Gastroesophageal sphincter (tissue), 4 donors: ENCODE measurements around the gene SPATA16. TPM values are rescaled to one million over a fixed set of nuclear protein-coding genes. Genes with fewer than 3 reads are reported as not detected.

ENCODE experiments used
- ATAC-seq: fragments of 150-250 bp; one replicate; pipeline ENCODE4 v1.9.1; 2016; ENCODE audit warnings: mild to moderate bottlenecking, moderate library complexity
- H3K27ac ChIP-seq, 4 donors: fragments of 200-600 bp; sonication (generic) in 3 of 4; 1 replicate in 3 of 4; 2 replicates in 1 of 4; pipeline ENCODE4 v1.5.1; 2016 to 2019
- H3K27me3 ChIP-seq: fragments of 200-600 bp; sonication (generic); one replicate; pipeline ENCODE4 v1.5.1; 2019
- H3K36me3 ChIP-seq, 2 donors: fragments of 200-600 bp; sonication (generic); one replicate each; pipeline ENCODE4 v1.5.1; 2019; ENCODE audit warnings: control low read depth in 1 of 2
- H3K4me1 ChIP-seq, 3 donors: fragments of 200-600 bp; sonication (generic); 1 replicate in 2 of 3; 2 replicates in 1 of 3; pipeline ENCODE4 v1.5.1; 2016 to 2019; ENCODE audit warnings: control low read depth in 2 of 3
- H3K4me3 ChIP-seq, 2 donors: fragments of 200-600 bp; sonication (generic); one replicate each; pipeline ENCODE4 v1.5.1; 2019; ENCODE audit warnings: mild to moderate bottlenecking in 1 of 2, moderate library complexity in 1 of 2
- H3K9me3 ChIP-seq, 3 donors: fragments of 200-600 bp; sonication (generic); one replicate each; pipeline ENCODE4 v1.5.1; 2017 to 2019; ENCODE audit warnings: control low read depth in 2 of 3
- CTCF ChIP-seq, 4 experiments: fragments of 200-600 bp in 2 of 4; fragments of 450-650 bp in 2 of 4; sonication (generic) in 1 of 4; IDR thresholded peaks; one replicate each; pipeline ENCODE4 v1.5.1; 2017 to 2019; ENCODE audit warnings: antibody characterized with exemption in 4 of 4, mild to moderate bottlenecking in 2 of 4, moderate library complexity in 2 of 4
- EP300 ChIP-seq: sonication (generic); formaldehyde crosslinking; IDR thresholded peaks from one replicate; pipeline ENCODE4 v1.6.1; 2017; ENCODE audit warnings: antibody characterized with exemption, mild to moderate bottlenecking
- POLR2A ChIP-seq, 2 donors: fragments of 450-650 bp; IDR thresholded peaks; one replicate each; pipeline ENCODE4 v1.6.1; 2017; ENCODE audit warnings: antibody characterized with exemption in 2 of 2, mild to moderate bottlenecking in 2 of 2, moderate library complexity in 1 of 2
- POLR2AphosphoS5 ChIP-seq: sonication (generic); formaldehyde crosslinking; IDR thresholded peaks from one replicate; pipeline ENCODE4 v1.6.1; 2017; ENCODE audit warnings: antibody characterized with exemption
- WGBS, 2 donors: methylation state at CpG; one replicate each; pipeline ENCODE4 v1.1.5; 2018; ENCODE audit warnings: low coverage in 1 of 2; 5-methylcytosine and 5-hydroxymethylcytosine counted together
- total RNA-seq, 4 donors: library from RNA; depleted of rRNA; stranded (reverse); fragments of >200 nt; gene quantifications; one replicate each; pipeline ENCODE4 v1.1.0, GENCODE V29; 2016

The SPATA16 gene
- total RNA-seq, 4 donors from 2014 or later = not detected

GRCh38 chr3:172859041-172859440 lies 282.0 kb downstream of the SPATA16 start:
- peaks cover 0 to 6% (median 0%) of the 10 kb centered on the region in 3 donors for H3K9me3 ChIP-seq
- no peaks in the 10 kb centered on the region for H3K4me1 ChIP-seq
- H3K4me3 ChIP-seq = no peak overlapping the region
- no peak overlapping the region for H3K27ac ChIP-seq
- no peaks in the 10 kb centered on the region for H3K27me3 ChIP-seq
- TF ChIP-seq POLR2A (IDR thresholded peaks at IDR 0.05) (no peak), CTCF (IDR thresholded peaks at IDR 0.05) (no peak), EP300 (no peak), POLR2AphosphoS5 (no peak)
- no peaks in the 10 kb centered on the region for H3K36me3 ChIP-seq
- WGBS, 2 donors = 90 to 100% methylated on average over 2 of the region's 2 CpGs
- no peak for ATAC-seq

GRCh38 chr3:172856795-172857742 lies 284.0 kb downstream of the SPATA16 start:
- peak; percentile 77 for ATAC-seq
- 25 to 71% methylated on average over 4 of the region's 4 CpGs for WGBS, 2 donors

DNA sequence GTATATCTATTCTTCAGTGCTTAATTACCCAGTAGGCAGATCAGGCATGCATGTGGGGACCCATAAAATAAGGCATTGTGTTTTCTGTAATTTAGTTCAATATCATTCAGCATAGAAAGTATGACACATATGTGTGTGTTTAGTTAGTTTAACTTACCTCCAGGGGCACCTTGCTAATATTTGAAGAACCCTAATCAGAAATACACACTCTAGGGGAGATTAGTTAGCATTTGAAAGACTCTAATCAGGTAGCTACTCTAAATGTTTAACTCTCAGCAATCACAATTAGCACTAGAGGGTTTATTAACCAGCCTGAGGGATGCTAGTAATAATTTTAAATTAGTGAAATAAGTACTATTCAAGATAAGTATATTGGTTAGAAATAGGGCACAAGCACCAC lies 286.0 kb downstream of the SPATA16 start:
- no peak overlapping the region for H3K27ac ChIP-seq
- no peaks in the 10 kb centered on the region for H3K9me3 ChIP-seq
- H3K27me3 ChIP-seq = no peaks in the 10 kb centered on the region
- no peak for ATAC-seq
- no peaks in the 10 kb centered on the region for H3K36me3 ChIP-seq
- H3K4me3 ChIP-seq = no peak overlapping the region
- no peaks in the 10 kb centered on the region for H3K4me1 ChIP-seq
- no peak for TF ChIP-seq CTCF (IDR thresholded peaks at IDR 0.05)
- TF ChIP-seq EP300 = no peak
- no peak for TF ChIP-seq POLR2A (IDR thresholded peaks at IDR 0.05)
- TF ChIP-seq POLR2AphosphoS5 = no peak

More at GRCh38 chr3:172856795-172857742, 284.0 kb downstream of the SPATA16 start:
- Histone ChIP-seq H3K4me1 (no peaks in the 10 kb centered on the region), H3K27ac (no peak overlapping the region), H3K36me3 (no peaks in the 10 kb centered on the region), H3K27me3 (no peaks in the 10 kb centered on the region), H3K9me3 (peaks cover 0 to 3% (median 0%) of the 10 kb centered on the region in 3 donors), H3K4me3 (no peak overlapping the region)
- TF ChIP-seq CTCF (IDR thresholded peaks at IDR 0.05) = no peak
- peak; percentile 48 for TF ChIP-seq POLR2AphosphoS5
- no peak for TF ChIP-seq POLR2A (IDR thresholded peaks at IDR 0.05)
- no peak for TF ChIP-seq EP300

DNA sequence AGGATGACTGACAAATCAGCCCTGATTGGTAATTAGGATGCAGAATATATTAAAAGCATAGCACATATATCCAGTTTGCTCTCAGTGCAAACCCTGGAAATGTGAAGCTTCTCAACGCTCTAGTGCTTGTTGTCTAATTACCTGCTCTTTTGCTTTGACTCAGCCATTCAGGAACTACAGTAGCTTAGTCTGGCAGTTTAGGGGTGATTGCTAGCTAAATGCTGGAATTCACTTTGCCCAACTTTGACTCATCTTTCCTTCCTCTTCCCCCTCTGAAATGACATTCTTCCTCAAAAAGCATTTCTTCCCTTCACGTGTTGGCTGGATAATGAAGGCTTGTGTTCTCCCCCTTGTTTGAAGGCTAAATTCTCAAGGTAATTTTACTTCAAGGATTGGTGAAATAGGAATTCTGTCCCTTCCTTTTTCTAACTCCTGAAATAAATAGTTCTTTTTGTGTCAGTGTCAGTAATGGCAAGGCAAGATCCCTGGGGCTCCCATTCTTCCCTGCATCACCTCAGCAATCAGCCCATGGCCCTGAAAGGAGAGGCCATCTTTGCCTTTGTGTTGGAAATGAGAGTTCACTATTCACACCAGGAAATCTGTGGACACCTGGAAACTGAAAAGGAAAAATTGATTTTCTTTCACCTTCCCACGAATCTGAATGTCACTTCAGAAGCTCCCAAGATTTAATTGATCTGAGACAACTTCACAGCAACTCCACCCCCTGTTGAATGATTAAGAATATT lies 286.9 kb downstream of the SPATA16 start:
- no peak for ATAC-seq
- 72 to 83% methylated on average over 2 to 3 of the region's 3 CpGs for WGBS, 2 donors
- no peaks in the 10 kb centered on the region for H3K9me3 ChIP-seq
- no peak overlapping the region for H3K27ac ChIP-seq
- no peaks in the 10 kb centered on the region for H3K36me3 ChIP-seq
- H3K4me1 ChIP-seq = no peaks in the 10 kb centered on the region
- TF ChIP-seq POLR2A (IDR thresholded peaks at IDR 0.05) = no peak
- no peak for TF ChIP-seq EP300
- TF ChIP-seq POLR2AphosphoS5 = no peak
- no peak for TF ChIP-seq CTCF (IDR thresholded peaks at IDR 0.05)
- no peak overlapping the region for H3K4me3 ChIP-seq
- H3K27me3 ChIP-seq = no peaks in the 10 kb centered on the region
